Lung (tissue), 12 donors: ENCODE data around the gene ANKFY1. TPM values are rescaled to one million over a fixed set of nuclear protein-coding genes. Genes with fewer than 3 reads are reported as not detected.

Experiments used
- ATAC-seq: fragments of 200-7000 bp; cut with Tn5 transposase; one replicate; pipeline ENCODE4 v1.9.1; 2020; ENCODE audit warnings: moderate number of reproducible peaks; ENCODE audit not compliant: insufficient read depth, low FRiP score
- DNase-seq, 3 donors: peaks; one replicate each; pipeline ENCODE4 v3.0.0-alpha.2; 2013 to 2017
- H3K27ac ChIP-seq, 2 donors: one replicate each; pipeline ENCODE4 v1.5.1; 2013; ENCODE audit warnings: mild to moderate bottlenecking in 2 of 2, moderate library complexity in 2 of 2, control low read depth in 1 of 2, inconsistent platforms in 1 of 2, low read depth in 1 of 2, low read length in 1 of 2
- H3K27me3 ChIP-seq, 3 donors: one replicate each; pipeline ENCODE4 v1.5.1; 2013; ENCODE audit warnings: low read length in 2 of 3; ENCODE audit not compliant: control insufficient read depth in 3 of 3, insufficient read depth in 3 of 3
- H3K36me3 ChIP-seq, 4 donors: one replicate each; pipeline ENCODE4 v1.5.1; 2013; ENCODE audit warnings: low read length in 4 of 4, mild to moderate bottlenecking in 1 of 4, moderate library complexity in 1 of 4; ENCODE audit not compliant: control insufficient read depth in 4 of 4, insufficient read depth in 4 of 4
- H3K4me1 ChIP-seq, 5 donors: one replicate each; pipeline ENCODE4 v1.5.1; 2013; ENCODE audit warnings: low read length in 5 of 5, mild to moderate bottlenecking in 2 of 5, moderate library complexity in 1 of 5; ENCODE audit not compliant: control insufficient read depth in 5 of 5, insufficient read depth in 5 of 5
- H3K4me3 ChIP-seq: one replicate; pipeline ENCODE4 v1.5.1; 2013; ENCODE audit warnings: mild to moderate bottlenecking, control low read depth, moderate library complexity
- H3K9ac ChIP-seq, 2 donors: one replicate each; pipeline ENCODE4 v1.5.1; 2013; ENCODE audit warnings: low read length in 2 of 2, control low read depth in 1 of 2; ENCODE audit not compliant: insufficient read depth in 1 of 2
- H3K9me3 ChIP-seq, 4 donors: one replicate each; pipeline ENCODE4 v1.5.1; 2013; ENCODE audit warnings: low read length in 3 of 4, mild to moderate bottlenecking in 1 of 4, moderate library complexity in 1 of 4; ENCODE audit not compliant: control insufficient read depth in 4 of 4, insufficient read depth in 3 of 4
- WGBS, 2 donors: extraction: QIAGEN DNeasy Blood & Tissue Kit; methylation state at CpG; one replicate each; pipeline ENCODE4 v1.1.7; 2013; 5-methylcytosine and 5-hydroxymethylcytosine counted together
- polyA plus RNA-seq, 2 donors: library from polyadenylated mRNA; stranded (reverse); fragments of 200-250 nt; gene quantifications; one replicate each; pipeline ENCODE4 v1.2.1, GENCODE V29; 2013
- total RNA-seq, 2 donors: library from RNA; depleted of rRNA in 1 of 2; stranded (reverse); fragments of >200 nt in 1 of 2; gene quantifications; one replicate each; pipeline ENCODE4 v1.2.1, GENCODE V29; 2014 to 2021
- TF ChIP-seq, protein P1 (sequence below): IDR thresholded peaks from 2 replicates; pipeline ENCODE4 v1.5.1; 2012; ENCODE audit warnings: mild to moderate bottlenecking; ENCODE audit errors: control extremely low read depth, extremely low read depth
- donor health status: control.
- donor health status: control.
- donor health status: Bipolar disorder and iron deficiency.
- donor health status: healthy.
- donor health status: DM: yes; HTN: yes; CAD: no.

ANKFY1 gene
- total and polyA plus RNA-seq, 4 donors: 11.4 to 60.2 (median 38.8) TPM

DNA sequence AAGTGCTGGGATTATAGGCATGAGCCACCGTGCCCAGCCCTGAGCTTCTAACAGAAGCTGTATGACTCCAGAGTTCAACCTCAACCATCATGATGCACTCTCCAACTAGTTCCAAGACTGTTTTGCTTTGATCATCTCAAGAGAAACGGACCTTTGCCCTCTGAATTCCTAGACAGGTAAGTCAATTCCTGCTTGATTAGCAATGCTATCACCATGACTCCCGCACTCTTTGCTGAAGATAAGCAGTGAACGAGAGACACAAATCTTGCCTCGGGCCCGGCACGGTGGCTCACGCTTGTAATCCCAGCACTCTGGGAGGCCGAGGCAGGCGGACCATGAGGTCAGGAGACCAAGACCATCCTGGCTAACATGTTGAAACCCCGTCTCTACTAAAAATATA, 22.2 kb downstream of the ANKFY1 start:
- Histone ChIP-seq H3K9me3 (no peaks in the 10 kb centered on the region), H3K36me3 (peaks cover 8 to 20% (median 17%) of the 10 kb centered on the region in 4 donors), H3K4me3 (no peak overlapping the region), H3K4me1 (peaks cover 0 to 3% (median 0%) of the 10 kb centered on the region in 5 donors), H3K27ac (no peak overlapping the region), H3K9ac (no peak overlapping the region), H3K27me3 (no peaks in the 10 kb centered on the region)
- ATAC-seq: no peak
- 92 to 96% methylated on average over 11 of the region's 11 CpGs for WGBS, 2 donors
- no peak for DNase-seq
- TF ChIP-seq, protein P1, sequence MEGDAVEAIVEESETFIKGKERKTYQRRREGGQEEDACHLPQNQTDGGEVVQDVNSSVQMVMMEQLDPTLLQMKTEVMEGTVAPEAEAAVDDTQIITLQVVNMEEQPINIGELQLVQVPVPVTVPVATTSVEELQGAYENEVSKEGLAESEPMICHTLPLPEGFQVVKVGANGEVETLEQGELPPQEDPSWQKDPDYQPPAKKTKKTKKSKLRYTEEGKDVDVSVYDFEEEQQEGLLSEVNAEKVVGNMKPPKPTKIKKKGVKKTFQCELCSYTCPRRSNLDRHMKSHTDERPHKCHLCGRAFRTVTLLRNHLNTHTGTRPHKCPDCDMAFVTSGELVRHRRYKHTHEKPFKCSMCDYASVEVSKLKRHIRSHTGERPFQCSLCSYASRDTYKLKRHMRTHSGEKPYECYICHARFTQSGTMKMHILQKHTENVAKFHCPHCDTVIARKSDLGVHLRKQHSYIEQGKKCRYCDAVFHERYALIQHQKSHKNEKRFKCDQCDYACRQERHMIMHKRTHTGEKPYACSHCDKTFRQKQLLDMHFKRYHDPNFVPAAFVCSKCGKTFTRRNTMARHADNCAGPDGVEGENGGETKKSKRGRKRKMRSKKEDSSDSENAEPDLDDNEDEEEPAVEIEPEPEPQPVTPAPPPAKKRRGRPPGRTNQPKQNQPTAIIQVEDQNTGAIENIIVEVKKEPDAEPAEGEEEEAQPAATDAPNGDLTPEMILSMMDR: no peak

DNA sequence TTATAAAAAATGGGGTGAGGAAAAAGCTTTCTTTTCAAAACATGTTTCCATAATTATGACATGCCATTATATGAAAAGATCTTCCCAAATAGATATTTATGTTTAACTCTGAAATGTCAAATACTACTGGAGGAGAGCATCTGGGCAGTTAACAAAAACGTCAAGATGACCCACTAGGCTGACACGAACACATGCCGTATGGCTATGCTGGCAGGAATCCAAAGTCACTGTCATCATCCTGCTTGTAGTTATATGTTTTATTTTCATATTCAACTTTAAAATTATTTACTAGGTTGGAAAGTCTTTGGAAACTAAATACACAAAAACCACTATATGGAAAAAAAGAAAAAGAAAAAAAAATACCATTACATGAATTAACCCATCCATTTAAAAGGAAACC, 27.3 kb downstream of the ANKFY1 start:
- ATAC-seq (no peak), DNase-seq (peak; percentile 17 to 48 (median 37))
- TF ChIP-seq, protein P1: no peak
- Histone ChIP-seq H3K36me3 (peaks cover 17 to 23% (median 22%) of the 10 kb centered on the region in 4 donors), H3K27ac (peak overlapping the region in 1 of 2 donors; percentile 3), H3K4me1 (peaks cover 0 to 11% (median 2%) of the 10 kb centered on the region in 5 donors), H3K9me3 (no peaks in the 10 kb centered on the region), H3K9ac (no peak overlapping the region), H3K4me3 (no peak overlapping the region), H3K27me3 (no peaks in the 10 kb centered on the region)
- WGBS, 2 donors: 62 to 71% methylated on average over 3 of the region's 3 CpGs

DNA sequence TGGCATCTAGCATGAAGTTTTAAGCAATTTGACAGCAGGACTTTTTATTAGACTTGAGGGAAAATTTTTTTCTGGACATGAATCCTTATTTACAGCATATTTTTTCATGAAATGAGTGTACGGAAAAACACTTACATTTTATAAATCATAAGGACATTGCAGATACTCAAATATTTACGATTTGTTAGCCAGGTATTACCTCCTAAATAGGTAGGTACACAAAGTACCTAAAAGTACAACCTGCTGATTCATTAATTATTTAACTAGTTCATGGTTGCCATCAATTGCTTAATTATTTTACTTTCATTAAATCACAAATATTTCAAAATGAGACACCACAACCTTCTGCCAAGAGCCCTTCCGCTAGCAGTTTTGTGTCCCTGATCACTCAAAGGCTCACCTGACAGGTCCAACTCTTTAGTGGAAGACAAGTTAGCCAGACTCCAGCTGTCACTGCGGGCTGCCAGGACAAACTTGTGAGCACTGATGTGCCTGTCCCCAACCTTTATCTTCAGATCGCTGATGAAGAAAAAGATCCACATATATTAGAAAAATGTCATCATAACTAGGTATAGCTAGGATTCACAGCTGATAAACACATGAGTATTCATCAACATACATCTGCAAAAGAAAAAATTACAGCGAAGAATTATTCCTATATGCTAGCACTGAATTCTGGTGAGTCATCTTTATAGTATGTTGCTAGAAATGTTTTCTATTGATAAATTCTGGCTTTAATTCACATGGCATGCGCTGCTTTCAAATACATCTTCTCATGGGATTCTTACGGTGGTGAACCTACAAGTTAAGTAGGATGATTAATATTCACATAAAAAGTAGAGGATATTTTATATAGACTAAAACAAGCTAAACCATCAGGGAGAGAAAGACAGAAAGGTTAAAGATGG, 28.2 kb downstream of the ANKFY1 start:
- Histone ChIP-seq H3K27me3 (no peaks in the 10 kb centered on the region), H3K36me3 (peaks cover 17 to 22% (median 20%) of the 10 kb centered on the region in 4 donors), H3K9ac (no peak overlapping the region), H3K9me3 (no peaks in the 10 kb centered on the region), H3K27ac (peak overlapping the region in 1 of 2 donors; percentile 3), H3K4me1 (peaks cover 0 to 15% (median 5%) of the 10 kb centered on the region in 5 donors), H3K4me3 (no peak overlapping the region)
- ATAC-seq (no peak), DNase-seq (no peak)
- TF ChIP-seq, protein P1: no peak
- WGBS, 2 donors: 93 to 94% methylated on average over 8 of the region's 8 CpGs
